Caco-2 (cell line): ENCODE results near the gene GALR2. TPM values are rescaled to one million over a fixed set of nuclear protein-coding genes. Genes with fewer than 3 reads are reported as not detected.

Source experiments
- BruUV-seq: library from RNA; stranded (reverse); fragments of 400-500 nt; replicated peaks from 2 replicates; lab custom pipeline; 2021; lab: Mats Ljungman, UMichigan
- CTCF ChIA-PET: fragments of 300-600 bp; sonication (Branson Sonifier 250); formaldehyde crosslinking; loops from one replicate; lab custom pipeline; 2022; ENCODE audit warnings: antibody characterized with exemption; lab: Charles Lee
- POLR2A ChIA-PET: fragments of 300-600 bp; sonication (Branson Sonifier 250); formaldehyde crosslinking; loops from one replicate; lab custom pipeline; 2022; ENCODE audit warnings: antibody characterized with exemption; lab: Charles Lee
- DNase-seq, 2 experiments: peaks; one replicate each; pipeline versions ENCODE4 v3.0.0 to v3.0.0-alpha.2; 2020 to 2022
- H3K27me3 ChIP-seq: replicated peaks from 2 replicates; pipeline ENCODE4 v1.6.0; 2011; ENCODE audit warnings: low read length; ENCODE audit not compliant: control insufficient read depth, insufficient read depth
- H3K36me3 ChIP-seq: 2 replicates; pipeline ENCODE4 v1.5.1; 2011; ENCODE audit warnings: low read length; ENCODE audit not compliant: control insufficient read depth, insufficient read depth
- H3K4me1 ChIP-seq: fragments of 250-450 bp; sonication (Bioruptor Pico); 2 replicates; pipeline ENCODE4 v1.5.1; 2020; ENCODE audit warnings: mild to moderate bottlenecking
- H3K4me3 ChIP-seq: 2 replicates; pipeline ENCODE4 v1.5.1; 2011; ENCODE audit warnings: low read depth, mild to moderate bottlenecking, control low read depth, low read length
- H3K9me3 ChIP-seq: fragments of 250-450 bp; sonication (Bioruptor Pico); 2 replicates; pipeline ENCODE4 v1.5.1; 2020; ENCODE audit warnings: mild to moderate bottlenecking, moderate library complexity
- H3K27ac Mint-ChIP-seq: one replicate; pipeline ENCODE4 v1.8.0; 2022; ENCODE audit warnings: mixed read lengths; ENCODE audit not compliant: unreplicated experiment
- H3K27me3 Mint-ChIP-seq: one replicate; pipeline ENCODE4 v1.8.0; 2022; ENCODE audit warnings: mixed read lengths; ENCODE audit not compliant: insufficient read depth, unreplicated experiment
- H3K36me3 Mint-ChIP-seq: one replicate; pipeline ENCODE4 v1.8.0; 2022; ENCODE audit warnings: mild to moderate bottlenecking, mixed read lengths; ENCODE audit not compliant: insufficient read depth, unreplicated experiment
- H3K4me1 Mint-ChIP-seq: one replicate; pipeline ENCODE4 v1.8.0; 2022; ENCODE audit warnings: low read depth, mixed read lengths; ENCODE audit not compliant: unreplicated experiment
- H3K4me3 Mint-ChIP-seq: one replicate; pipeline ENCODE4 v1.8.0; 2022; ENCODE audit warnings: mild to moderate bottlenecking, moderate library complexity, mixed read lengths; ENCODE audit not compliant: unreplicated experiment
- H3K9me3 Mint-ChIP-seq: one replicate; pipeline ENCODE4 v1.8.0; 2022; ENCODE audit warnings: mixed read lengths; ENCODE audit not compliant: unreplicated experiment
- intact Hi-C: fragments of 100-400 bp; cut with micrococcal nuclease; formaldehyde crosslinking; loops from one replicate; pipeline ENCODE4 v1.10.0; 2022; ENCODE audit not compliant: unreplicated experiment
- total RNA-seq: library from RNA; stranded (reverse); gene quantifications from 2 replicates; pipeline ENCODE4 v1.2.3, GENCODE V29; 2022
- TF ChIP-seq, protein P1 (sequence below), 2 experiments: fragments of 200-600 bp in 1 of 2; IDR thresholded peaks; 1 replicate in 1 of 2; 2 replicates in 1 of 2; pipeline versions ENCODE4 v1.5.1 to v1.8.0; 2011 to 2022; ENCODE audit warnings: antibody characterized with exemption in 1 of 2, control low read depth in 1 of 2, inconsistent platforms in 1 of 2, low read depth in 1 of 2, low read length in 1 of 2, mild to moderate bottlenecking in 1 of 2, moderate library complexity in 1 of 2; ENCODE audit not compliant: insufficient read depth in 1 of 2, severe bottlenecking in 1 of 2, unreplicated experiment in 1 of 2

The GALR2 gene
- total RNA-seq, 1 experiment from 2014 or later = 0.50 TPM

DNA sequence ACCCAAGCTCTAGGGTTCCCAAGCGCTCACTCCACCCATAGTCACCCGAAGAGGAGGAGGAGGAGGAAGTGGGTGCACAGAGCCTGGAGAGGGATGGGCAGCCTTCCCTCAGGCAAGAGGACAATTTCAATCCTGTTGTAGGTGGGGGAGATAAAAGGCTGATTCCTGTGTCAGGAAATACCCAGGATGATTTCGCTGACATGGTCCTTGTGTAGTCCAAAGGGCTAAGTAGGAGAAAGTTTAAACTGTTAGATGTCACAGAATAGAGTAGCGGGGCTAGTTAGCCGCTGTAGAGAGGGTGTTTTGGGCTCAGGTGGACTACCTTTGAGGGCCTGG, 30.3 kb downstream of the GALR2 start:
- H3K4me1 Mint-ChIP-seq = peaks cover 9% of the 10 kb centered on the region
- no TSS peak for BruUV-seq
- intact Hi-C loops = loop anchor here (10.0 kb wide), 1 partner anchor 160 kb away; the partner anchor contains the start of gene UBALD2
- Histone ChIP-seq H3K4me1 (peaks cover 28% of the 10 kb centered on the region), H3K36me3 (no peaks in the 10 kb centered on the region), H3K9me3 (no peaks in the 10 kb centered on the region), H3K4me3 (no peak overlapping the region), H3K27me3 (no peaks in the 10 kb centered on the region)
- H3K4me3 Mint-ChIP-seq = peak overlapping the region; percentile 92
- TF ChIP-seq, protein P1, sequence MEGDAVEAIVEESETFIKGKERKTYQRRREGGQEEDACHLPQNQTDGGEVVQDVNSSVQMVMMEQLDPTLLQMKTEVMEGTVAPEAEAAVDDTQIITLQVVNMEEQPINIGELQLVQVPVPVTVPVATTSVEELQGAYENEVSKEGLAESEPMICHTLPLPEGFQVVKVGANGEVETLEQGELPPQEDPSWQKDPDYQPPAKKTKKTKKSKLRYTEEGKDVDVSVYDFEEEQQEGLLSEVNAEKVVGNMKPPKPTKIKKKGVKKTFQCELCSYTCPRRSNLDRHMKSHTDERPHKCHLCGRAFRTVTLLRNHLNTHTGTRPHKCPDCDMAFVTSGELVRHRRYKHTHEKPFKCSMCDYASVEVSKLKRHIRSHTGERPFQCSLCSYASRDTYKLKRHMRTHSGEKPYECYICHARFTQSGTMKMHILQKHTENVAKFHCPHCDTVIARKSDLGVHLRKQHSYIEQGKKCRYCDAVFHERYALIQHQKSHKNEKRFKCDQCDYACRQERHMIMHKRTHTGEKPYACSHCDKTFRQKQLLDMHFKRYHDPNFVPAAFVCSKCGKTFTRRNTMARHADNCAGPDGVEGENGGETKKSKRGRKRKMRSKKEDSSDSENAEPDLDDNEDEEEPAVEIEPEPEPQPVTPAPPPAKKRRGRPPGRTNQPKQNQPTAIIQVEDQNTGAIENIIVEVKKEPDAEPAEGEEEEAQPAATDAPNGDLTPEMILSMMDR (IDR thresholded peaks at IDR 0.05; ENCODE audit: insufficient read depth in 1 of 2, low read depth in 1 of 2, low read length in 1 of 2, severe bottlenecking in 1 of 2, unreplicated experiment in 1 of 2) = no peak
- no peak for DNase-seq
- H3K27ac Mint-ChIP-seq = peak overlapping the region; percentile 40
- no peaks in the 10 kb centered on the region for H3K27me3 Mint-ChIP-seq
- no peaks in the 10 kb centered on the region for H3K9me3 Mint-ChIP-seq
- CTCF ChIA-PET = interaction anchor here (2.5 kb wide), 1 partner anchor 28 kb away, joined by 17 read pairs; no protein-coding TSS in a partner anchor
- POLR2A ChIA-PET = no interaction called here
- peaks cover 36% of the 10 kb centered on the region for H3K36me3 Mint-ChIP-seq

DNA sequence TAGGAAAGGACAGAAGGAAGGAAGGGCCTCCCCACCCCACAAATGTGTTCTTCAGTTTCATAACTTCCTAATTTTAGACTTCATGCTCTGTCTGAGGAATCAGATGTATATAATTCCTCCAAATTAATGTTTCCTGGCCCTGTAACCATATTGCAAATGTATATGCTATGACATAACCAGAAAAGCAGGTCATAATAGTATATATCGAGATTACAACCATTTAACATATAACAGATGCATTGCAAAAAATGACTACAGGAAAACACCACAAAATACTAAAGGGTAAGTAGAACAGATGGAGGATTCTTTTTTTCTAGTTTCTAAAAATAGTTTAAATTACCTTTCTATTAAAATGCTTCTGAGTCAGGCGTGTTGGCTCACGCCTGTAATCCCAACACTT, 32.1 kb downstream of the GALR2 start:
- H3K4me3 ChIP-seq = no peak overlapping the region
- TF ChIP-seq, protein P1 (IDR thresholded peaks at IDR 0.05; ENCODE audit: insufficient read depth in 1 of 2, low read depth in 1 of 2, low read length in 1 of 2, severe bottlenecking in 1 of 2, unreplicated experiment in 1 of 2) = no peak
- H3K9me3 ChIP-seq = no peaks in the 10 kb centered on the region
- no peaks in the 10 kb centered on the region for H3K27me3 ChIP-seq
- H3K36me3 ChIP-seq = no peaks in the 10 kb centered on the region
- H3K4me3 Mint-ChIP-seq = no peak overlapping the region
- peaks cover 9% of the 10 kb centered on the region for H3K4me1 Mint-ChIP-seq
- H3K27ac Mint-ChIP-seq = peak overlapping the region; percentile 22
- no TSS peak for BruUV-seq
- peaks cover 18% of the 10 kb centered on the region for H3K36me3 Mint-ChIP-seq
- H3K27me3 Mint-ChIP-seq = no peaks in the 10 kb centered on the region
- CTCF ChIA-PET = interaction anchor here (0.7 to 1.5 kb wide), 13 partner anchors 13 to 173 kb away, joined by 3 to 13 read pairs (median 4); partner anchors contain the start of genes SRP68 and ZACN
- peaks cover 28% of the 10 kb centered on the region for H3K4me1 ChIP-seq
- no peak for DNase-seq
- POLR2A ChIA-PET = interaction anchor here (1.0 to 1.2 kb wide), 4 partner anchors 26 to 158 kb away, joined by 3 to 21 read pairs (median 6); partner anchors contain the start of gene FOXJ1
- intact Hi-C loops = loop anchor here (2.0 to 10.0 kb wide), 2 partner anchors 26 to 158 kb away; partner anchors contain the start of gene UBALD2
- H3K9me3 Mint-ChIP-seq = no peaks in the 10 kb centered on the region

DNA sequence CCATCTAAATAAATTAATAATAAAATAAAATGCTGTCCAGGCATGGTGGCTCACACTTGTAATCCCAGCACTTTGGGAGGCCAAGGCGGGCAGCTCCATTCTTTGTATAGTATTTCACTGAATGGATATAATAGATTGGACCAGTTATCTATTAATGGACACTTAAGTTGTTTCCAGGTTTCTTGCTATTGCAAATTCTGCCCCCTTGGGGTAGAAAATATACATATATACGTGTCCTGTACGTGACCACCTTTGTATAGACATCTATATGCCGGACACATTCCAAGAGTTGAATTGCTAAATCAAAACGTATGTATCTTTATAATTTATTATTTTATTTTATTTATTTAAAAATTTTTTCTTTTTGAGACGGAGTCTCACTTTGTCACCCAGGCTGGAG, 32.9 kb downstream of the GALR2 start:
- Mint-ChIP-seq H3K27me3 (no peaks in the 10 kb centered on the region), H3K27ac (no peak overlapping the region), H3K36me3 (peaks cover 16% of the 10 kb centered on the region), H3K9me3 (no peaks in the 10 kb centered on the region), H3K4me1 (peaks cover 9% of the 10 kb centered on the region), H3K4me3 (no peak overlapping the region)
- CTCF ChIA-PET = interaction anchor here (0.7 to 1.0 kb wide), 2 partner anchors 25 to 35 kb away, joined by 3 to 7 read pairs; partner anchors contain the start of gene SRP68
- Histone ChIP-seq H3K9me3 (no peaks in the 10 kb centered on the region), H3K4me1 (peaks cover 28% of the 10 kb centered on the region), H3K4me3 (no peak overlapping the region), H3K36me3 (no peaks in the 10 kb centered on the region), H3K27me3 (no peaks in the 10 kb centered on the region)
- intact Hi-C loops = loop anchor here (2.0 to 10.0 kb wide), 2 partner anchors 25 to 157 kb away; partner anchors contain the start of gene UBALD2
- POLR2A ChIA-PET = no interaction called here
- TF ChIP-seq, protein P1 (IDR thresholded peaks at IDR 0.05; ENCODE audit: insufficient read depth in 1 of 2, low read depth in 1 of 2, low read length in 1 of 2, severe bottlenecking in 1 of 2, unreplicated experiment in 1 of 2) = peak in 1 of 2 experiments; percentile 46
- no peak for DNase-seq
- no TSS peak for BruUV-seq
